Cerebellar nuclear complex (tissue), 1 donor: Measurements from ENCODE around the gene SAP30.

ENCODE experiments used
- DNase-seq, 2 experiments: peaks; one replicate each; lab custom pipeline; 2025; lab: John Stamatoyannopoulos, UW

Gene SAP30

DNA sequence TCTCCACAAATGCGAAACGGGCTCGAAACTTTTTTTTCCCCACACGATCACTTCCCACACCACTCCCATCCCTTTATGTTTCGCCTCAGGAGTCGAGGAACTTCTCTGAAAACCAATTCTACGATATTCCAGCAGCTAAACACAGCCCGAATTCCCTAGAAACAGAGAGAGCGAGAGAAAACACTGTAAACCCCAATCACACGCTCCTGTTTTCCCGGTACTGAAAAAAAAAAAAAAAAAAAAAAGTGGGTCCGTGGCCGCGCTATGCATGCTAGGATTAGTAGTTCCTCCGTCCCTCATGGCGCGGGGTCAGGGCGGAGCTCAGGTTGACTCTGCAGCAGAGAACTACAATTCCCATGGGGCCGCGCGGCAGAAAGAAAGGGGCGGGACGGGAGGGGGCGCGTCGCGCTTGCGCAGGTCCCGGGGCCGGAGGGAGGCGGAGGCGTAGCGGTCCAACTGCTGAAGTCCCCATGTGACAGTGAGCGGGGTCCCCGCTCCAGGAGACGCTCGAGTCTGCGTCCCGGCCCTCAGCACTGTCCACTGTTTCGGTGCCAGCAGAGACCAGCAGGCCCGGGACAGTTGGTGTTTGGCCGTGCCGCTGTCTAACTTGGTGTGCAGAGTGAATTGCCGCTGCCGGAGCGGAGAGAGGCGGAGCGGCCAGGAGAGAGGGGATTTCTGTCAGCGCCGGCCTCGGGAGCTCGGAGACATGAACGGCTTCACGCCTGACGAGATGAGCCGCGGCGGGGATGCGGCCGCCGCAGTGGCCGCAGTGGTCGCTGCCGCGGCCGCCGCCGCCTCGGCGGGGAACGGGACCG lies at the start of gene SAP30:
Gene SAP30, plus strand, starts transcription at position 478 of the 815 bp plus-strand sequence. Its CDS starts 229 bp downstream, at position 707.
- peak; percentile 74 to 95 for DNase-seq

GRCh38 chr4:173325007-173325736 lies 45.6 kb upstream of the SAP30 start:
- no peak for DNase-seq

- no peak for DNase-seq
Observed at GRCh38 chr4:173328236-173328901, 42.4 kb upstream of the SAP30 start.

DNA sequence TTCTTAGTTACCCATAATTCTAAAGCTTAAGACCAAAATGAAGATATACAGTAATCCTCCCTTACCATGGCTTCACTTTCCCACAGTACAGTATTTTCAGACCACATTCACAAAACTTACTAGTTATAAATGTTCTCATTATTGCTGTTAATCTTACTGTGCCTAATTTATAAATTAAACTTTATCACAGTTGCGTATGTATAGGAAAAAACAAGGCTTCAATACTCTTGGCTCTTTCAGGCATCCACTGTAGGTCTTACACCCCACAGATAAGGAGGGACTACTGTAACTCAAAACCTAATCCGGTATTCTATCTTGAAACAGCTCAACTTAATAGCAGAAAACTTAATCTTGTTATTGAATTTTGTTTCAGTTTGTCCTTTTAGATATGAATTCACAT lies 40.2 kb upstream of the SAP30 start:
- no peak for DNase-seq

GRCh38 chr4:173332021-173332487 lies 38.7 kb upstream of the SAP30 start:
- DNase-seq, result no peak

DNA sequence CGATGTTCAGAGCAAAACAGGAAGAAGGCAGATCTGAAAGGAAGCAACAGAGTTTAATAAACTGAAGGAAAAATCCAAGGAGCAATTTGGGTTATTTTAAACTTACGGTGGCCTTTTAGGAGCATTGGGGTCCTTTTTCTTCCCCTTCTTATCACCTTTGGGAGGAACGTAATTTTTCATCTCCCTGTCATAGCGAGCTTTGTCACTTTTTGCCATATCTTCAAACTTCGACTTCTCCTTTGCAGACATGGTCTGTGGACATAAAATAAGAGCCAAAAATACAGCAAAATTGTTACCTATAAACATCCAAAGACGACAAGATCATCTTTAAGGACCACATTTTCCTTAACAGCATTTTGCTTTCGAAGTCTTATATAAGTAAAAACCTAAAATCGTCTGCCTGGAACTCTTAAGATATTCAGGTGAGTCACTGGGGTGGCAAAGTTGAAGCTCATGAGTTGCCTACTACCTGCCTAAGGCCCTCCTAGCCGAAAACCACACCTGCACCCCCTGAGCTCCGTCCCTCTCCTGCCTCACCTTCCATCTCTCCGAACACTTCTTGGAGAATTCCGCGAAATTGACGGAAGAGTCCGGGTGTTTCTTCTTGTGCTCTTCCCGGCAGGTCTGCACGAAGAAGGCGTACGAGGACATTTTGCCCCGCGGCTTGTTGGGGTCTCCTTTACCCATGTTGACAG lies 37.6 kb upstream of the SAP30 start:
- no peak for DNase-seq

- no peak for DNase-seq
Observed at GRCh38 chr4:173333658-173334084, 37.1 kb upstream of the SAP30 start.

- DNase-seq, result peak; percentile 98 to 100
Observed at GRCh38 chr4:173334085-173334890, 36.5 kb upstream of the SAP30 start, which contains the start of gene HMGB2. Gene HMGB2 (minus strand): TSS chr4:173334358. CDS start chr4:173333649, 709 bp downstream.

DNA sequence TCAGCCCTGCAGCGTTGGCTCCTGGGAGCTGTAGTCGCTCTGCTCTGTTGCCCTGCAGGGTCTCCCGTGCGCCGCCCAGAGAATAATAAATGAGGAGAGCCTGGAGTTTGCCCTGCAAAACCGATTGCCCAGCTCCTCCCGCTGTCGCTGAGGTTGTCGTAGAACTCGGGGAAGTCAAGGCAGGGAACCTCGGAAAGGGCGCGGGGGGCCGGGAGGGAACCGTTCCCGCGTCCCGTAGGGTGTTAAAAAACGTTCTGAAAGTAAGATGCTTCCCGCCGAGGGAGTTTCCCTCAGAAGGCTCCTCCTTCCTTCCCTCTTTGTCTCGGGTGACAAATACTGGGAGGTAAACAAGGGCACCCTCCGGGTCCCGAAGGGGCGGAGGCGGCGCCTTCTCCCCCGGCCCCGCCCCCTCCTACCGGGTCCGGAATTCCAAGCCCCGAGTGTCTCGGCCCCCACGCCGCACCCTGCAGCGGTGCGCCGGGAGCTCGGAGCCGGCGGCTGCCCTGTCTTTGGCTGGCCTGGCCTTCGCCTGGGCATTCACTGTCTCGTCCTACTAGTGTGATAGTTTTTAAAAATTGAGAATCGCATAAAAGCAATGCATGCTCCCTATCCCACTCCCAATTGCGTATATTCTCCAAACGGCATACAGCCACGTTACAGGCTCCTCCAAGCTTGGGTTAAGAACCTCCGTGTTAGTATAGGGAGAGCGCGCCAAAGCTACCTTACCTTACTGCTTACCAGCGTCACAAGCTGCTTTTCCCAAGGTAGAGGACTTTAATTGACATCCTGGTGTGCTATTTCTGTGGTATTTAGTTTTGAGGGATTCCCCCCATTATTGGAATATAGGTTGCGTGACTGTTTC lies 35.6 kb upstream of the SAP30 start:
- DNase-seq, result no peak

DNA sequence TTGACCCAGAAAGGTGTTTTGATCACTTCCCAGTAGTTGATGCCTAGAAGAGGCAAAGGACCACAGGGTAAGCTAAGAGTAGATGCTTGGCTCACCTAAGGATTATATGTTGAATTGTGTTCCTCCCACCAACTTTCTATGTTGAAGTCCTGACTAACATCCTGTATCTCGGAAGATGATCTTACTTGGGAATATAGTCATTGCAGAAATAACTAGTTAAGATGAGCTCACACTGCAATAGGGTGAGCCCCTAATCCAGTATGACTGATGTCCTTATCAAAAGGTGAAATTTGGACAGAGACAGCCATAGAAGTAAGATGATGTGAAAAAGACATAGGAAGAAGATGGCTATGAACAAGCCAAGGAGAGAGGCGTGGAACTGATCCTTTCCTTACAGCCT lies 33.3 kb upstream of the SAP30 start:
- DNase-seq, result no peak

DNA sequence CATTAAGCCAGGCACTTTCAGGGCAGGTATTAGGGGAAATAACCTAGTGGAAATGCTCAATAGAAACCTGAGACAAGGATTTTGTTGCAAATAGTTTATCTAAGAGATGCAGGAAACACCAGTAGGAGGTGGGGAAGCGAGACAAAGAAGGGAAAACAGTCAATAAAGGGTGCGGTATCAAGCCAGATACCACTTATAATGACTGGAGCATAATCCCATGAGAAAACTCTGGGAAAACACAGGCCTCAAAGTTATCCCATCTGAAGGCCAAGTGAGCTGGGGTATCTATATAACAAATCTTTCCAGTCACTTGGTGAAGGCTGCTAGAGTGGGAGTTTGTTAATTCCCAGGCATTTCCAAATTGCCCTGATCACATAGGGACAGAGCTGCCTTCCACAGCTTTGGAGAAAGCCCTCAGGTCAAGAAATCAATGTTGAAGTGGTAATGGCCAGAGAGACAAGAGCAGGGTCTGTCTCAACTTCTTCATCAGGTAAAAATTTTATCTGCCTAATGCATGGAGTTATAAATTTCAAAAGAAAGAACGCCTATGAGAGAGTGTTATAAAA lies 26.8 kb upstream of the SAP30 start:
- no peak for DNase-seq

DNA sequence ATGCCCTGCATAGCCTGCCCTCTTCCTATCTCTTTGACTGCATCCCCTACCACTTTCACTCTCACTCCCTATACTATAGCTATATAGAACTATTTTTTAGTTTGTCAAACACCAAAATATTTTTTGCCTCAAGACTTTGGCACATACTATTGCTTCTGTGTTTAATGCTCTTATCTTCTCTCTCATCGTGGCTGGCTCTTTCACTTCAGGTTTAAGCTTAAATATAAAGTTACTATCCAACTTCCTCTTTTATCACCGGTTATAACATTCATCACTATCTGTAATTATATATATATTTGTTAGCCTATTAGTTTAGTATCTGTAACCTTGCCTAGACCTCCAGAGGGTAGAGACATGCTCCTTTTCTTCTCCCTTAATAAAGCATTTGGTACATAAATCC lies 25.1 kb upstream of the SAP30 start:
- no peak for DNase-seq

- DNase-seq, result no peak
Observed at GRCh38 chr4:173346074-173346473, 24.7 kb upstream of the SAP30 start.

DNA sequence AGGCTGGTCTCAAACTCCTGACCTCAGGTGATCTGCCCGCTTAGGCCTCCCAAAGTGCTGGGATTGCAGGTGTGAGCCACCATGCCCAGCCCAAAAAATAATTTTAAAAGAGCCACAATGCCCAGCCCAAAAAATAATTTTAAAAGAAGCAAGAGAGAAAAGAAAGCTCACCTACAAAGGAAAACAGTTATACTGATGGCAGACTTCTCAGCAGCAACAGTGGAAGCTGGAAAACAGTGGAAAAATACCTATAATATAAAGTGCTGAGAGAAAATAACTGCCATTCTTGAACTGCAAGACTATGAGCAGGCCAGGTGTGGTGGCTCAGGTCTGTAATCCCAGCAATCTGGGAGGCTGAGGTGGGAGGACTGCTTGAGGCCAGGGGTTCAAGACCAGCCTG lies 23.3 kb upstream of the SAP30 start:
- DNase-seq, result no peak

GRCh38 chr4:173357939-173358338 lies 12.8 kb upstream of the SAP30 start:
- no peak for DNase-seq

- DNase-seq, result no peak
Observed at GRCh38 chr4:173360587-173361221, 10.1 kb upstream of the SAP30 start.

GRCh38 chr4:173362666-173363065 lies 8.1 kb upstream of the SAP30 start:
- no peak for DNase-seq

GRCh38 chr4:173365359-173365996 lies 5.3 kb upstream of the SAP30 start:
- no peak for DNase-seq

DNA sequence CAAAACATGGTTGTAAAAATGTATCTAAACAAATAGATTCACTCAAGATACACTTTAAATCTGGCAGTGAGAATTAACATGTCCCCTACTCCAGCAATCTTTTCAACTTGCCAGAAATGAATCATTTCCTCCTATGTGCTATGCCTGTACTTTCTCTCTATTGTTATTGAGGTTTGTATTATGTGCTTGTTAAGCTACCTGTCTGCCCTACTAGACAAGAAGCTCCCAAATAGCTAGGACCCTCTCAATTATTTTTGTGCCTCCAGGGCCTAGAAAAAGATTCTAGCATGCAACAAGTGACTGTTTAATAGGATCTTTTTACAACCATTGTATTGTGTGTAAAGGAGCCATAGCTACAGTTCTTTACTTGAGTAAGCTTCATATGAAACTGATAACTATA lies 3.5 kb upstream of the SAP30 start:
- DNase-seq, result no peak
